ENCODE data around the gene MCL1. TPM values are rescaled to one million over a fixed set of nuclear protein-coding genes. Genes with fewer than 3 reads are reported as not detected.

MCL1 gene
- total RNA-seq, 2 donors from 2014 or later, result 199 to 333 TPM

Other genes starting within 250 kb of the MCL1 start
- 10 to 100 TPM; 23.9 to 24.8 TPM for gene RPRD2, start 215.5 kb downstream of the MCL1 start, total RNA-seq
- 10 to 100 TPM; 31.5 to 59.9 TPM for gene TARS2, start 92.2 kb downstream of the MCL1 start, total RNA-seq
- 1 to 10 TPM; 1.2 to 1.9 TPM for gene ECM1, start 71.5 kb downstream of the MCL1 start, total RNA-seq
- gene FALEC, start 63.9 kb downstream of the MCL1 start, total RNA-seq, result not detected
- gene ADAMTSL4, start 30.2 kb downstream of the MCL1 start, total RNA-seq, result 1 to 10 TPM in 1 of 2 donors, under 1 TPM in 1; 0.48 to 1.0 TPM
- gene ENSA, start 50.0 kb upstream of the MCL1 start, total RNA-seq, result 100 to 1,000 TPM; 214 to 249 TPM
- gene GOLPH3L, start 117.5 kb upstream of the MCL1 start, total RNA-seq, result 10 to 100 TPM; 14.1 to 18.7 TPM
- under 1 TPM; 0.43 to 0.64 TPM for gene HORMAD1, start 141.3 kb upstream of the MCL1 start, total RNA-seq
- 100 to 1,000 TPM in 1 of 2 donors, 10 to 100 TPM in 1; 76.2 to 248 TPM for gene CTSS, start 186.2 kb upstream of the MCL1 start, total RNA-seq
- 1 to 10 TPM; 4.1 to 5.3 TPM for gene CTSK, start 228.7 kb upstream of the MCL1 start, total RNA-seq

Data from natural killer cell treated with Interleukin-12 subunit alpha and Interleukin-12 subunit beta and Interleukin-15 and Interleukin-18, amount 100 ng/mL, for 72 hours (primary cell).